ENCODE results near the gene ARMH3. TPM values are rescaled to one million over a fixed set of nuclear protein-coding genes. Genes with fewer than 3 reads are reported as not detected.
A peak's percentile ranks its signal among the peaks of the same experiment; 100 is the strongest.
"Not testable (repeated sequence)": the region's sequence is repeated elsewhere in the genome, so short reads cannot be mapped to it uniquely, and the experiment has no call there.

The ARMH3 gene
- total and polyA plus RNA-seq, 7 experiments from 2014 or later: 19.7 to 34.0 (median 27.6) TPM

DNA sequence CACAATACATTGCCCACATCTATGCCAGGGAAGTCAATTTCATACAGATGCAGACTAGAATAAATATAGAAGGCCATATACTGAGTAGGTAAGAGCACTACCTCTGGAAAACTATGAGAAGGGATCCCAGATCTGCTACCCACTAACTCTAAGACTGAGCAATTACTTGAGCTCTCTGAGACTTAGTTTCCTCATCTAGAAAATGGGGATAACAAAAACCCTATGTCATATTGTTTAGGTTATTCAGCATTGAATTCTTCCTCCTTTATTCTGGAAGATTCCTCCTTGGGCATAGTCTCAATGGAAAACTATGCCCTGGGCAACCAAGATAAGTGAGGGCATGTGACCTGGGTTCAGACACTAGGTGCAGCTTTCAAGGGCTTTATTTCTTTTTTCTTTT is 4.0 kb upstream of the ARMH3 start:
- Histone ChIP-seq H3K4me3 (ENCODE audit: low read length) (no peak overlapping the region), H3K9me3 (ENCODE audit: control insufficient read depth in 2 of 3, low read length in 3 of 3) (no peaks in the 10 kb centered on the region), H3K27me3 (ENCODE audit: control insufficient read depth in 2 of 2, insufficient read depth in 2 of 2, low read length in 2 of 2) (no peaks in the 10 kb centered on the region), H3K36me3 (ENCODE audit: control insufficient read depth in 2 of 3, insufficient read depth in 3 of 3, low read length in 3 of 3) (peaks cover 0 to 5% (median 0%) of the 10 kb centered on the region in 3 experiments), H3K27ac (ENCODE audit: low read depth, low read length) (no peak overlapping the region), H3K4me1 (ENCODE audit: control insufficient read depth in 2 of 2, insufficient read depth in 2 of 2, low read length in 2 of 2) (peaks cover 5 to 9% of the 10 kb centered on the region in 2 donors)
- intact Hi-C loops (cut with micrococcal nuclease): loop anchor here (5.0 to 10.0 kb wide), 7 partner anchors 167 to 1025 kb away; partner anchors contain the start of genes ARL3 (in 1 of the 2), BTRC (in 1 of the 2), C10orf95 (in 1 of the 2) and ELOVL3 (in 1 of the 2)
- Mint-ChIP-seq H3K27ac (no peak overlapping the region), H3K9me3 (no peaks in the 10 kb centered on the region), H3K36me3 (peaks cover 0 to 3% (median 0%) of the 10 kb centered on the region in 5 donors), H3K27me3 (no peaks in the 10 kb centered on the region), H3K4me1 (peaks cover 16 to 29% (median 24%) of the 10 kb centered on the region in 7 donors), H3K4me3 (no peak overlapping the region)
- DNase-seq (no peak), ATAC-seq (no peak)
- CTCF ChIA-PET: no interaction called here
- POLR2A ChIA-PET: no interaction called here

- H3K27me3 ChIP-seq (ENCODE audit: control insufficient read depth in 2 of 2, insufficient read depth in 2 of 2, low read length in 2 of 2); H3K36me3 Mint-ChIP-seq; H3K9me3 ChIP-seq (ENCODE audit: control insufficient read depth in 2 of 3, low read length in 3 of 3); H3K27me3 Mint-ChIP-seq; DNase-seq; H3K36me3 ChIP-seq (ENCODE audit: control insufficient read depth in 2 of 3, insufficient read depth in 3 of 3, low read length in 3 of 3); H3K9me3 Mint-ChIP-seq: not testable (repeated sequence)
- H3K4me3 Mint-ChIP-seq: peak overlapping the region; percentile 89 to 98 (median 94)
- POLR2A ChIA-PET: interaction anchor here (0.7 to 2.5 kb wide), 10 partner anchors 11 to 361 kb away, joined by 3 to 16 read pairs (median 3); partner anchors contain the start of genes HPS6 and PPRC1
- ATAC-seq: peak; percentile 0
- CTCF ChIA-PET: interaction anchor here (0.7 to 1.2 kb wide), 2 partner anchors 12 to 14 kb away, joined by 3 to 4 read pairs; no protein-coding TSS in a partner anchor
- intact Hi-C loops (cut with micrococcal nuclease): loop anchor here (5.0 to 10.0 kb wide), 6 partner anchors 172 to 1020 kb away; partner anchors contain the start of genes BTRC (in 1 of the 2), C10orf95 (in 1 of the 2), ELOVL3 (in 1 of the 2) and KCNIP2 (in 1 of the 2)
- H3K27ac ChIP-seq (ENCODE audit: low read depth, low read length): peak overlapping the region; percentile 87
- H3K4me1 Mint-ChIP-seq: peaks cover 25 to 52% (median 42%) of the 10 kb centered on the region in 7 donors
- H3K27ac Mint-ChIP-seq: peak overlapping the region; percentile 75 to 96 (median 92)
- peaks cover 18 to 20% of the 10 kb centered on the region in 2 donors for H3K4me1 ChIP-seq (ENCODE audit: control insufficient read depth in 2 of 2, insufficient read depth in 2 of 2, low read length in 2 of 2)
- H3K4me3 ChIP-seq (ENCODE audit: low read length): peak overlapping the region; percentile 92
Observed at GRCh38 chr10:102054881-102055646, 909 bp downstream of the ARMH3 start.

- ChIA-PET POLR2A (no interaction called here), CTCF (no interaction called here)
- no peaks in the 10 kb centered on the region for H3K36me3 ChIP-seq (ENCODE audit: control insufficient read depth in 2 of 3, insufficient read depth in 3 of 3, low read length in 3 of 3)
- no peak for ATAC-seq
- Mint-ChIP-seq H3K27ac (peak overlapping the region in 2 of 9 donors; percentile 20 to 23), H3K36me3 (peaks cover 0 to 8% (median 1%) of the 10 kb centered on the region in 5 donors), H3K4me1 (peaks cover 18 to 62% (median 59%) of the 10 kb centered on the region in 7 donors), H3K9me3 (no peaks in the 10 kb centered on the region), H3K27me3 (no peaks in the 10 kb centered on the region), H3K4me3 (no peak overlapping the region)
- H3K4me3 ChIP-seq (ENCODE audit: low read length): no peak overlapping the region
- DNase-seq: no peak
- no peaks in the 10 kb centered on the region for H3K27me3 ChIP-seq (ENCODE audit: control insufficient read depth in 2 of 2, insufficient read depth in 2 of 2, low read length in 2 of 2)
- H3K9me3 ChIP-seq (ENCODE audit: control insufficient read depth in 2 of 3, low read length in 3 of 3): no peaks in the 10 kb centered on the region
- no peak overlapping the region for H3K27ac ChIP-seq (ENCODE audit: low read depth, low read length)
- intact Hi-C loops (cut with micrococcal nuclease): no loop called here
- H3K4me1 ChIP-seq (ENCODE audit: control insufficient read depth in 2 of 2, insufficient read depth in 2 of 2, low read length in 2 of 2): peaks cover 0 to 3% of the 10 kb centered on the region in 2 donors
Observed at GRCh38 chr10:102046095-102046494, 9.9 kb downstream of the ARMH3 start.

DNA sequence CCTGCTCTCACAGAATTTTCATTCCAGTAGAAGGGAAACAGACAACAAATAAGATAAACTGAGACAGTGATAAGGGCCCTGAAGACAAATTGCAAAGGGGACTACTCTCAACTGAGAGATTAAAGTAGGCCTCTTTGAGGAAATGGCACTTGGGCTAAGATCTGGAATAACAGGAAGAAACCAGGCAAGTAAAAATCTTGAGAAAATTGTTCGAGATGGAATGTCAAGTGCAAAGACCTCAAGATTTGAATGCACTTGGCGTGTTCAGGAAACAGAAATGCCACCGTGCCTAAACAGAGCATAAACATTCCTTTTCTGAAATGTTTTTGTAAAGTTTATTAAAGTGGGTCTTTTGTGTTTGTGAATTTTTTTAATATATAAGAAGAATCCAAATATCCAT is 10.7 kb downstream of the ARMH3 start:
- no peaks in the 10 kb centered on the region for H3K9me3 Mint-ChIP-seq
- ATAC-seq (no peak), DNase-seq (no peak)
- peaks cover 0 to 8% (median 1%) of the 10 kb centered on the region in 5 donors for H3K36me3 Mint-ChIP-seq
- Histone ChIP-seq H3K36me3 (ENCODE audit: control insufficient read depth in 2 of 3, insufficient read depth in 3 of 3, low read length in 3 of 3) (no peaks in the 10 kb centered on the region), H3K4me1 (ENCODE audit: control insufficient read depth in 2 of 2, insufficient read depth in 2 of 2, low read length in 2 of 2) (peaks cover 0 to 3% of the 10 kb centered on the region in 2 donors), H3K9me3 (ENCODE audit: control insufficient read depth in 2 of 3, low read length in 3 of 3) (no peaks in the 10 kb centered on the region), H3K27ac (ENCODE audit: low read depth, low read length) (no peak overlapping the region), H3K4me3 (ENCODE audit: low read length) (no peak overlapping the region), H3K27me3 (ENCODE audit: control insufficient read depth in 2 of 2, insufficient read depth in 2 of 2, low read length in 2 of 2) (no peaks in the 10 kb centered on the region)
- intact Hi-C loops (cut with micrococcal nuclease): no loop called here
- H3K27ac Mint-ChIP-seq: no peak overlapping the region
- H3K4me1 Mint-ChIP-seq: peaks cover 19 to 65% (median 59%) of the 10 kb centered on the region in 7 donors
- ChIA-PET CTCF (no interaction called here), POLR2A (no interaction called here)
- H3K27me3 Mint-ChIP-seq: no peaks in the 10 kb centered on the region
- no peak overlapping the region for H3K4me3 Mint-ChIP-seq

DNA sequence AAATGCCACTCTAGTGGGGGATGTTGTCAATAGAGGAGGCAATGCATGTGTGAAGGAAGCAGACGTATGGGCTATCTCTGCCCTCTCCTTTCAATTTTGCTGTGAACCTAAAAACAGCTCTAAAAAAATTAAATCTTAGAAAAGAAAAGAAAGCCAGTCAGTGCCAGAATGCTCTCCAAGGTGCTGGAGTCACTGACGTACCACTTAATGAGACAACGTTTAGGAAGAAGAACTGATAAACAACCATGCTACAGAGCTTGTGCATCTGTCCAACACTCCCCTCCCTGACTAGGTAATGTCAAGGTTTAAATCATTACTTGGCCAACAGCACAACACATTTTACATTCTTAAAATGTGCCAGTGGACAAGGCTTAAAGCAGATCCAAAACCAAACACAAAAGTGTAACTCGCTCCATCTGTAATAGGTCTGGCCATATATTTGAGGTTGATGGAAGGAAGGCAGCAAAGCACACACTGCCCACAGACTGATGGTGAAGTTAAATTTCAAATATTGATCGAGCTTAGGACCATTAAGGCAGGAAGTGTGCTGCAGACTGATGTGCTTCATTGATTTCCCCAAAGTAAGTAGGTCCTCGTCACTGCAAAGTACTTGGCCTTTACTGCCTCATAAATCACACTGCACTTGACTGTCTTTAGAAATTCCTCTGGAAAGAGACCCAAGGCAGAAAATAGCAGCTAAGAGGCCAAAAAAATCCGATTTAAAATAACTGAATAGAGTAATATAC is 15.5 kb downstream of the ARMH3 start:
- ATAC-seq (no peak), DNase-seq (no peak)
- Mint-ChIP-seq H3K4me1 (peaks cover 7 to 38% (median 25%) of the 10 kb centered on the region in 7 donors), H3K27ac (no peak overlapping the region), H3K4me3 (no peak overlapping the region), H3K36me3 (peaks cover 0 to 24% (median 10%) of the 10 kb centered on the region in 5 donors), H3K27me3 (no peaks in the 10 kb centered on the region), H3K9me3 (peaks cover 0 to 1% (median 0%) of the 10 kb centered on the region in 11 donors)
- Histone ChIP-seq H3K9me3 (ENCODE audit: control insufficient read depth in 2 of 3, low read length in 3 of 3) (no peaks in the 10 kb centered on the region), H3K4me3 (ENCODE audit: low read length) (no peak overlapping the region), H3K4me1 (ENCODE audit: control insufficient read depth in 2 of 2, insufficient read depth in 2 of 2, low read length in 2 of 2) (peaks cover 0 to 3% of the 10 kb centered on the region in 2 donors), H3K36me3 (ENCODE audit: control insufficient read depth in 2 of 3, insufficient read depth in 3 of 3, low read length in 3 of 3) (peaks cover 0 to 20% (median 0%) of the 10 kb centered on the region in 3 experiments), H3K27ac (ENCODE audit: low read depth, low read length) (no peak overlapping the region), H3K27me3 (ENCODE audit: control insufficient read depth in 2 of 2, insufficient read depth in 2 of 2, low read length in 2 of 2) (no peaks in the 10 kb centered on the region)
- CTCF ChIA-PET: no interaction called here
- intact Hi-C loops (cut with micrococcal nuclease): no loop called here
- POLR2A ChIA-PET: no interaction called here

DNA sequence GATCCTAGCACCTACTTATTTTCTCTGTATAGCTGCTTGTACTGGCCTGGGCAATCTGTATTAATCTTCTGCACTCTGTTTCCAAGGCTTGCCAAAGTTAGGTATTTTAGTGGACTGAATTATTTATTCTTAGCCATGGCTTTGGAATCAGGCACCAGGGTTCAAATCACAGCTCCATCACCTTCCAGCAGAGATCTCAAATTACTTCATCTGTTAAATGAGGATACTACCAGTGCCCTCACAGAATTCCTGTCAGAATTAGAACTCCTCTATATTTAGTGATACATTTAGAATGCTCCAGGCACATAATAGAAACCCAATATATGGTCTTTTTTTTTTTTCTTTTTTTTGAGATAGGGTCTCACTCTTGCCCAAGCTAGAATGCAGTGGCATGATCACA is 17.6 kb downstream of the ARMH3 start:
- CTCF ChIA-PET: interaction anchor here (0.9 kb wide), 1 partner anchor 80 kb away, joined by 3 read pairs; no protein-coding TSS in a partner anchor
- no peak overlapping the region for H3K4me3 ChIP-seq (ENCODE audit: low read length)
- H3K4me1 Mint-ChIP-seq: peaks cover 0 to 23% (median 10%) of the 10 kb centered on the region in 7 donors

More for the DNA sequence above, 17.6 kb downstream of the ARMH3 start:
- Mint-ChIP-seq H3K27ac (no peak overlapping the region), H3K27me3 (no peaks in the 10 kb centered on the region), H3K36me3 (peaks cover 0 to 29% (median 13%) of the 10 kb centered on the region in 5 donors), H3K9me3 (peaks cover 0 to 1% (median 0%) of the 10 kb centered on the region in 11 donors), H3K4me3 (no peak overlapping the region)
- POLR2A ChIA-PET: no interaction called here
- no peak for DNase-seq
- no peaks in the 10 kb centered on the region for H3K27me3 ChIP-seq (ENCODE audit: control insufficient read depth in 2 of 2, insufficient read depth in 2 of 2, low read length in 2 of 2)
- H3K4me1 ChIP-seq (ENCODE audit: control insufficient read depth in 2 of 2, insufficient read depth in 2 of 2, low read length in 2 of 2): no peaks in the 10 kb centered on the region
- peaks cover 0 to 20% (median 0%) of the 10 kb centered on the region in 3 experiments for H3K36me3 ChIP-seq (ENCODE audit: control insufficient read depth in 2 of 3, insufficient read depth in 3 of 3, low read length in 3 of 3)
- no peaks in the 10 kb centered on the region for H3K9me3 ChIP-seq (ENCODE audit: control insufficient read depth in 2 of 3, low read length in 3 of 3)
- ATAC-seq: no peak
- H3K27ac ChIP-seq (ENCODE audit: low read depth, low read length): no peak overlapping the region
- intact Hi-C loops (cut with micrococcal nuclease): no loop called here
